Activated effector memory CD4-positive, alpha-beta T cell treated with Interleukin-2 at 50 U/mL for 16 hours (primary cell): ENCODE results near the gene CCDC127.
"Not testable (repeated sequence)": the region's sequence is repeated elsewhere in the genome, so short reads cannot be mapped to it uniquely, and the experiment has no call there.

Source experiments
- DNase-seq: peaks from one replicate; pipeline ENCODE4 v3.0.0-alpha.2; 2020

CCDC127 gene

DNA sequence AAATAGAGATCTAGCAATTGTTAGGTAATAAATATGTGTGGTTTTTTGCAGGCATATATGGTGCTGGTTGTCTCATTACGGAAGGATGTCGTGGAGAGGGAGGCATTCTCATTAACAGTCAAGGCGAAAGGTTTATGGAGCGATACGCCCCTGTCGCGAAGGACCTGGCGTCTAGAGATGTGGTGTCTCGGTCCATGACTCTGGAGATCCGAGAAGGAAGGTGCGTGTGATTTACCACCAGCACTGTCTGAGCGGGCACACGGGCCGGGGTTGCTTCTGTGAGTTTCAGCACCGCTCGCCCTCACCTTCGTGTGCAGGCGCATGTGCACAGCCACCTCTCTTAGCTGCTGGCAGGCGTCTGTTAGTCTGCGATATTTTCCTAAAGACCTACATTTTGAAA lies 15.5 kb upstream of the CCDC127 start:
- DNase-seq, result not testable (repeated sequence)

DNA sequence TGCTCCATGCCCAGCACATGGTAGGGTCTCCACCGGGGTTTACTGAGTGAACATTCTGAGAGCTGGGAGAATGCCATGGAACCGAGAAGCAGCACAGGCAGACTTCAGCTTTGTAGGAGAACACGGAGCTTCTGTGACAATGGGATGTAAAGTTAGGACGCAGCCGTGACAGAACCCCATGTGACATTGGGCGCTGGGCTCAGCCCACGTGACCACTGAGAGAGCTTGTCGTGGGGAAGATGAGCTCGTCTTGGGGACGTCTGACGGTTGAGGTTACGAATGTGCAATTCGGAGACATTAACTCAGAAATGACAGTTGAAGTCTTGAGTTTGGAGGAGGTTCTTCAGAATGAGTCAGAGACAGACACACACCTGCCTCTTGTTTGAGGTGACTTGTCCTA lies 13.7 kb upstream of the CCDC127 start:
- no peak for DNase-seq

DNA sequence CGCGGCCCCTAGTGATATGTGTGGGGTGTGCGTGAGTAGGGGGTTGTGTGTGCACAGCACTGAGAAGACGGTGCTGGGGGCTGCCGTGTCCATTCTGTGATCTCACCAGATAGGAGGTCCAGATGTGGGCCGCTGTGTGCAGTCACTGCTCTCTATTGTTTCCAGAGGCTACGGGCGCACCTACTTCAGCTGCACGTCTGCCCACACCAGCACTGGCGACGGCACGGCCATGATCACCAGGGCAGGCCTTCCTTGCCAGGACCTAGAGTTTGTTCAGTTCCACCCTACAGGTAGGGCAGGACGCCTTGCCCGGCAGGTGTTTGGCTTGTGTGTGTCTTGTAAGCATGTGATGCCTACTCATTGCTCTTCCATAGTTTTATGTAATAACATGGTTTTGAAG lies 12.8 kb upstream of the CCDC127 start:
- no peak for DNase-seq

DNA sequence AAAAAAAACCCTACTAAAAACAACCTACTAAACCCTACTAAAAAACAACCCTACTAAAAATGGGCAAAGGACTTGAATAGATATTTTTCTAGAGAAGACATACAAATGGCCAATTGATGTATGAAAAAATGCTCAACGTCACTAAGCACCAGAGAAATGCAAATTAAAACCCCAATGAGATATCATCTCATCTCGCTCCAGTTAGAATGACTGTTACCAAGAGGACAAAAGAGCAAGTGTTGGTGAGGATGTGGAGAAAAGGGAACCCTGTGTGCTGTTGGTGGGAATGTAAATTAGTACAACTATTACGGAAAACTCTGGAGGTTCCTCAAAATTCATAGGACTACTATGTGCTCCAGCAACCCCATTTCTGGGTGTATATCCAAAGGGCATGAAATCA lies 10.9 kb upstream of the CCDC127 start:
- DNase-seq, result no peak

DNA sequence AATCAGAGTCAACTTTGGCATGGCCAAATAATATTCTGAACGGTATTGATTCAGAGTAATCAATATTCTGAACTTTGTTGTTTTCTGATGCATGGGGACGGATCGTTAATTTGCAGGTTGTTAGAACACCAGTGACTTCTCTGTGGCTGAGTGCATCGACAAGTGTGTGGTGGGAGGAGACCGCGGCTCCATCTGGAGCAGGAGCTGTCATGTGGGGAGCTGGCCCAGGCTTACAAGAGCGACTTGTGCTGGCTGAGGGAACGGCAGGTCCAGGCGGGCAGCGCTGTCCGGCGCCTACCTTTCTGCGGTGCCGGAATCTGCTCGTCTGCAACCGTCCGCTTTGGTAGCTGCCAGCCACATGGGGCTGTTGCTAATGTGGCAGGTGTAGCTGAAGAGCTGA lies 9.4 kb upstream of the CCDC127 start:
- not testable (repeated sequence) for DNase-seq

- DNase-seq, result no peak
Observed at GRCh38 chr5:225334-225733, 7.4 kb upstream of the CCDC127 start.

DNA sequence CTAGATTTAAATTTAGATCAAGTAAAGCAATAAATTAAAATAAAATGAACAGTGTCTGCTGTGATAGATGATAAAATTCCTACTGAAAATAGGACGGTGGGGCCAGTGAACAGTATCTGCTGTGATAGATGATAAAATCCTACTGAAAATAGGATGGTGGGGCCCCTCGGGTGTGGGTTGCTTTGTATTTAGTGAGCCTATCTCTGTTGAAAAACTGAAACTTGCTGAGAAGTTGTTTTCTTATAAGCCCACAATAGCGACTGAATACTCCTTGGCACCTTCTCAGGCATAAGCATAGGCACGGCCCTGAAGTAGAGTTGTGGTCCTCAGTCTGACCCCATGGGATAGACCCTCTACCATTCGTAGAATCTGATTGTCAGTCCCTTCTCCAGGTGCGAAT lies 5.8 kb upstream of the CCDC127 start:
- DNase-seq, result no peak

- not testable (repeated sequence) for DNase-seq
Observed at GRCh38 chr5:222951-223715, 5.2 kb upstream of the CCDC127 start.

DNA sequence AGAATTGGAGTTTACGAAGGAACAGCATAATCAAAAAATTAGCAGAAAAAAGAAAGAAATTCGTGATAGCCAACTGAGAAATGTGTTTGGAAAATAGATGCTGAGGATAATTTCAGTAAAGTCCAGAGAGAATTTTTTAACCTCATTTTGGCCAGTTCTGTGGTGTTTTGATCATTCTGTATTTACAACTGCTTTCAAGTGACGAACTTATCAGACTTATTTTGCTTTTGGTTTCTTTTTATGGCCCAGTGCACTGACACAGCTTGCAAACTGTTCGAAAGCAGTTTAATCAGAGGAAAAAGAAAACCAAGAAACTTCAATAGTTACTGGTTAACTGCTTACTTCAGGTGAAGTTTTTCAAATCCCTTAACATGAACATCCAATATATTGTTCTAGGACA lies 2.0 kb upstream of the CCDC127 start:
- DNase-seq, result no peak

GRCh38 chr5:219460-219863 lies 1.5 kb upstream of the CCDC127 start:
- peak; percentile 16 for DNase-seq

- DNase-seq, result peak; percentile 5
Observed at GRCh38 chr5:218457-219291, 721 bp upstream of the CCDC127 start.

- DNase-seq, result not testable (repeated sequence)
Observed at GRCh38 chr5:216076-216475, 1.9 kb downstream of the CCDC127 start.

DNA sequence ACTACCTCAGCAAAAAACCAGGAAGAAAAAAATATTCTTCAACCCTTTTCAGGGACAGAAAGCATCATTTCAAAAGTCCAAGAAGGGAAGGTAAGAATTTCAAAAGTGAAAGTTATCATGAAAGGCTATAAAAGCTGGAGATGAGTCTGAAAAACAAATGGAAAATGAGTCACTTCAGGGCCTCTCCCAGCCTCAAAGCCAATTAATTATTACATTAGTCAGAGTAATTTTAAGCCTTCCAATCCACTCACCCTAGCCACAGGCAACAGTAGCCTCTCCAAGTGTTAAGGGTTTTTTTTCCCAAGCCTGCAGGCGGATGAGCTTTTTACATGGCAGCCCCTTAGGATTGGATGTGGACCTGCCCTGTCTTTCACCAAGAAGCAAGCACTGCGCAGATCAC lies 2.7 kb downstream of the CCDC127 start:
- DNase-seq, result not testable (repeated sequence)

- no peak for DNase-seq
Observed at GRCh38 chr5:213803-214395, 4.1 kb downstream of the CCDC127 start.

GRCh38 chr5:208449-209114 lies 9.4 kb downstream of the CCDC127 start:
- DNase-seq, result no peak

- DNase-seq, result no peak
Observed at GRCh38 chr5:207599-207998, 10.4 kb downstream of the CCDC127 start.

DNA sequence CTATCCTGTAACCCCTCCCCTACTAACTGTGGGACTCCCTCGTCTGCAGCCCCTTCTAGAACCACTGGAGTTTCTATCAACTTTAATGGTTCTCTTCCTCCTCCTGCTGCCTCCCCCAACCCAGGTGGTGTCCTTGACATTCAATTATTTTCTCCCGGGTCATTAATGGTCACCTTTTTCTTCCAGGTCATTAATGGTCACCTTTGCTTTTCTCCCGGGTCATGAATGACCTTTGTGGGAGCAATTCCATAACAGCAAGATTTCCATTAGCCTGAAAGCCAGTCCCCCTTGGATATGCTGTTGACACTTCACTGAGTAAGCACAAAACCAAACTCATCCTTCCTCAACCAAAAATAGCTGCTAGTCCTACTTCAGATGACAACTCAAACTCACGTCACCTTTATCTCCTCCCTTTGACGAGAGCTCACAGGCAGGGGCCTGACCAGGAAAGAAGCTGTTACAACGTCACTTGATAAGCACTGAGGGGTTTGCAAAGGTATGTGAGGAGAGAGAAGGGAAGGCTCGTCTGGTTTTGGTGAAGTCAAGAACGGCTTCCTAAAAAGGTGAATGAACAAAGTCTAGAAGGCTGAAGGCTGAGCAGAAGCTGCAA lies 10.9 kb downstream of the CCDC127 start:
- DNase-seq, result no peak

DNA sequence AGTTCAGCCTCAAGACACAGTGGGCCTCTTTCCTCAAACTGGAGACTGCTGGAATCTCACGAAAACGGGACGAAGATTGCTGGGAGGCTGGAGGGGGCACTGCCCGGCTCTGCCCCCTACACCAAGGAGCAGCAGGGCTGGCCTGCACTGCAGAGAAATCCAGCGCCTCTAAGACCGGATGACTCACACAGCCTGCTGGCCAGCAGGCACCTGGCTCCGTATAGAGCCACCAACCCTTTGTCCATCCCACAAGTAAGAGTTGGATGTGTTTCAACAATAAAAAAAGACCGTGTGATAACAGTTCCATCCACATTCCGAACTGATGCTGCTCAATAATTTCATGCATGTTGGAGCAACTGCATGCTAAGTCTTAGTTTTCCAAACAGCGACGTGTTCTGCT lies 11.5 kb downstream of the CCDC127 start:
- DNase-seq, result no peak

DNA sequence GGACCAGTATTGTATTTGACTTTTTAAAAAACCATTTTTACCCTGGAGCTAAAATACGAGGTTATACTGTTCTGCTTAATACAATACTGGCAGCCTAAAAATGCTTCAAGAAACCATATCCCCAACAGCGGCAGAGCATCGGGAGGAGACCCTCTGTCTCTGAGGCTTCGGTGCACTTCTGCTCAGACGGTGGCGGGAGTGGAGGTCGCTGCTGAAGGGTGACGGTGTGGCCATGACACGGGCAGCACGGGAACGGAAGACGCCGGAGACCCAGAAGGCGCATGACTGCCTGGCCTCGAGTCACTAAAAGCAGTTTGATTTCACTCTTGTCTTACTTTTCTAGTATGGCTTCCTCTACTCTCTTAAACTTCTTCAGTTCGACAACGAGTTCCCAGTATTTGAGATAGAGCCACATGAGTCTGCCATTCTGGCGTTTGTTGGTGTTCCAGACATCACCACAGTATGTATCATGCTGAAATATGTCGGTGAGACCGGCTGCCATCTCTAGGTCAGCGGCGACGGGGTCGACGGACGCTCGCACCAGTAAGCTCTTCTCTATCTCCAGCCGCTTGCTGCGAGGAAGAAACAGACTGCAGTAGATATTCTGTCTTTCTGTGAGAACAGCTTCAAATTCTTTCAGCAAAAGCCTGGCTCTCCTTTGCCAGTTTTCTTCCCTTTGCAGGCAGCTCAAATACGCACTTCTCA lies 12.8 kb downstream of the CCDC127 start:
- DNase-seq, result no peak

- no peak for DNase-seq
Observed at GRCh38 chr5:204462-204861, 13.5 kb downstream of the CCDC127 start.

DNA sequence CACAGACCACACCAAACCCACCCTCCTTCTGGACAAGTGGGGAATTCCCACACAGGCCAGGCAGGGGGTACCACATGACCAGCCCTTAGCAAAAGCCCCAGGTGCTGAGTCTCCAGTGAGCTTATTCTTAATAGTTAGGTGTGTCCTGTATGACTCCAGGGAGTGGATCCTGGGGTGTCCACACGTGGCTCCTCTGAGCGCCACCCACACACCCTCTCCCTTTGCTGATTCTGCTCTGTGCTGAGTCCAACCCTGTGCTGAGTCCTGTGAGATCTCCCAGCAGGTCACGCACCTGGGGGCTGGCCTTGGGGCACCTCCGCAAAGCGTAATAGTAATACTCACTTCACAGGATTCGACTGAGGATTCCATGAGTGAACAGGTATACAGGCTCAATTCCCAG lies 14.0 kb downstream of the CCDC127 start:
- no peak for DNase-seq

DNA sequence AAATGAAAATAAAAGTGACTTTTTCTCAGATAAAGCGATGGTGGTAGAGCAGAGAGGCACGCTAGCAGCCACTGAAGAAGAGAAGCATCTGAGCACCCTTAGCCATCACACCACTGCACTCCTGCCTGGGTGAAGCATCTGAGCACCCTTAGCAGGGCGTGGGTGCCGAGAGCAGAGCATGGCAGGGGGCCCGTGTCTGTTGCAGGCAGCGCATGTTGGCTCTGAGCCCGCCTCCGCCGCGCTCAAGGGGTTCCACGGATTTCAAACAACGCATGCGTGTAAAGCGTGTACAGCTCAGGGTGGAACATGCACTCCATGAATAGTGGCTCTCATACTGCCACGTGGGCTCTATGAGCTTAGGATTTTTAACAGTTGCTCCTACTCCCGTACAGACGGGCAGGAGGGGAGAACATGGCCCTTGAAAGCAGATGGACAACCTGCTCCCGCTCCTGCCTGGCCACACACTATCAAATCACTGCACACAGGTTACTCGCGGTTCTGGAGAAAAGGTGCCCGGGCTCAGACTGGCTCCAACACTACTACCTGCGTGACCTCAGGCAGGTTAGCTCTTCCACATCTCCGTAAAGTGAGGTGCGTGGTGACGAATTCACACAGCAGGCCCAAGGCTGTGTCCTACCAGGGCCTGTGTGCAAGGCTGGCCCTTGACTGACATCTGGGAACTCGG lies 14.6 kb downstream of the CCDC127 start:
- DNase-seq, result no peak
